Gastrocnemius medialis (tissue), 4 donors: ENCODE data around the gene TMEM126B. TPM values are rescaled to one million over a fixed set of nuclear protein-coding genes. Genes with fewer than 3 reads are reported as not detected.

ENCODE experiments used
- ATAC-seq, 2 donors: fragments of 150-250 bp; one replicate each; pipeline ENCODE4 v1.9.1; 2016
- DNase-seq, 2 donors: peaks; one replicate each; pipeline ENCODE4 v3.0.0-alpha.2; 2019
- H3K27ac ChIP-seq, 4 donors: fragments of 200-600 bp; sonication (generic); 1 replicate in 1 of 4; 2 replicates in 3 of 4; pipeline ENCODE4 v1.5.1; 2016 to 2018; ENCODE audit warnings: mild to moderate bottlenecking in 2 of 4, moderate library complexity in 1 of 4
- H3K27me3 ChIP-seq, 3 donors: fragments of 200-600 bp; sonication (generic) in 2 of 3; 1 replicate in 1 of 3; 2 replicates in 2 of 3; pipeline versions ENCODE4 v1.5.1 to v1.6.0; 2016 to 2019; ENCODE audit warnings: mild to moderate bottlenecking in 1 of 3, moderate library complexity in 1 of 3
- H3K36me3 ChIP-seq, 2 donors: fragments of 200-600 bp; sonication (generic) in 1 of 2; one replicate each; pipeline ENCODE4 v1.5.1; 2017 to 2018
- H3K4me1 ChIP-seq, 2 donors: fragments of 200-600 bp; sonication (generic) in 1 of 2; one replicate each; pipeline ENCODE4 v1.5.1; 2016 to 2017; ENCODE audit warnings: mild to moderate bottlenecking in 2 of 2
- H3K4me3 ChIP-seq, 4 donors: fragments of 200-600 bp; sonication (generic) in 3 of 4; 1 replicate in 1 of 4; 2 replicates in 3 of 4; pipeline ENCODE4 v1.5.1; 2016 to 2019; ENCODE audit warnings: mild to moderate bottlenecking in 2 of 4
- H3K9me3 ChIP-seq, 3 donors: fragments of 200-600 bp; sonication (generic) in 2 of 3; 1 replicate in 1 of 3; 2 replicates in 2 of 3; pipeline ENCODE4 v1.5.1; 2016 to 2019
- POLR2A ChIP-seq, 2 donors: fragments of 450-650 bp; IDR thresholded peaks; one replicate each; pipeline ENCODE4 v1.6.1; 2017; ENCODE audit warnings: antibody characterized with exemption in 2 of 2, mild to moderate bottlenecking in 2 of 2, moderate library complexity in 2 of 2
- in situ Hi-C, 4 donors: fragments of 200-750 bp; cut with MboI; loops; one replicate each; pipeline versions ENCODE4 v1.15.0 to v1.8.0; 2017; ENCODE audit warnings: low sequenced_read_pairs in 4 of 4
- intact Hi-C: fragments of 100-400 bp; cut with DNase I; formaldehyde crosslinking; loops from one replicate; pipeline ENCODE4 v1.15.1; 2023; ENCODE audit warnings: low total_unique reads
- total RNA-seq, 4 donors: library from RNA; depleted of rRNA; stranded (reverse); fragments of >200 nt; gene quantifications; one replicate each; pipeline versions ENCODE4 v1.1.0 to v1.2.3, GENCODE V29; 2016
- TF ChIP-seq, protein P1 (sequence below), 5 experiments: fragments of 450-650 bp in 3 of 5; fragments of 200-600 bp in 2 of 5; sonication (generic) in 2 of 5; IDR thresholded peaks in 4 of 5; conservative IDR thresholded peaks in 1 of 5; 1 replicate in 4 of 5; 2 replicates in 1 of 5; pipeline ENCODE4 v1.5.1; 2016 to 2019; ENCODE audit warnings: antibody characterized with exemption in 5 of 5, mild to moderate bottlenecking in 3 of 5, moderate library complexity in 3 of 5

The TMEM126B gene
- total RNA-seq, 4 donors from 2014 or later, result 13.6 to 38.6 (median 28.6) TPM

DNA sequence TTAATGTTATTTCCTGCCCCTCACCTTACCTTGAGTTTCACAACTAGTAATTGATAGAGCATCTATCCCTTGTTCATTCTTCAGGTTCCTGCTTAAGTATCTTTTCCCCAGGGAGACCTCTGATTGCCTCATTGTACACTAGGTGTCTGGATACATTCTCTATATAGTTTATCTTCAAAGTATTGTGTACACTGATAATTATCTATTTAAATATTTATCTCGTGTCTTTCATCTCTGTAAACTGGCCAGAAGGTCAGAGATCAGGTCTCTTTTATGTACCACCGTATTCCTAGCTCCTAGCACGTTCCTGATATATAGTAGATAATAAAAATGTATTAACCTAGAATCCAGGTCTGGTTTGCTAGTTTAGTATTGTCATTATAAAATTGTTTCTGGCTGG lies 6.4 kb downstream of the TMEM126B start:
- Histone ChIP-seq H3K4me3 (no peak overlapping the region), H3K4me1 (peaks cover under 1 to 8% of the 10 kb centered on the region in 2 donors), H3K27me3 (no peaks in the 10 kb centered on the region), H3K9me3 (no peaks in the 10 kb centered on the region), H3K27ac (no peak overlapping the region), H3K36me3 (peaks cover 0 to 46% of the 10 kb centered on the region in 2 donors)
- intact Hi-C loops, result no loop called here
- in situ Hi-C loops, result loop anchor here in 1 of 4 donors (25.0 kb wide), 1 partner anchor 428 kb away; the partner anchor contains the start of gene PICALM
- DNase-seq (no peak), ATAC-seq (no peak)
- TF ChIP-seq POLR2A (IDR thresholded peaks at IDR 0.05), result no peak
- TF ChIP-seq, protein P1, sequence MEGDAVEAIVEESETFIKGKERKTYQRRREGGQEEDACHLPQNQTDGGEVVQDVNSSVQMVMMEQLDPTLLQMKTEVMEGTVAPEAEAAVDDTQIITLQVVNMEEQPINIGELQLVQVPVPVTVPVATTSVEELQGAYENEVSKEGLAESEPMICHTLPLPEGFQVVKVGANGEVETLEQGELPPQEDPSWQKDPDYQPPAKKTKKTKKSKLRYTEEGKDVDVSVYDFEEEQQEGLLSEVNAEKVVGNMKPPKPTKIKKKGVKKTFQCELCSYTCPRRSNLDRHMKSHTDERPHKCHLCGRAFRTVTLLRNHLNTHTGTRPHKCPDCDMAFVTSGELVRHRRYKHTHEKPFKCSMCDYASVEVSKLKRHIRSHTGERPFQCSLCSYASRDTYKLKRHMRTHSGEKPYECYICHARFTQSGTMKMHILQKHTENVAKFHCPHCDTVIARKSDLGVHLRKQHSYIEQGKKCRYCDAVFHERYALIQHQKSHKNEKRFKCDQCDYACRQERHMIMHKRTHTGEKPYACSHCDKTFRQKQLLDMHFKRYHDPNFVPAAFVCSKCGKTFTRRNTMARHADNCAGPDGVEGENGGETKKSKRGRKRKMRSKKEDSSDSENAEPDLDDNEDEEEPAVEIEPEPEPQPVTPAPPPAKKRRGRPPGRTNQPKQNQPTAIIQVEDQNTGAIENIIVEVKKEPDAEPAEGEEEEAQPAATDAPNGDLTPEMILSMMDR (IDR thresholded peaks at IDR 0.05 in 4 of 5, conservative IDR thresholded peaks at IDR 0.05 in 1 of 5), result no peak

DNA sequence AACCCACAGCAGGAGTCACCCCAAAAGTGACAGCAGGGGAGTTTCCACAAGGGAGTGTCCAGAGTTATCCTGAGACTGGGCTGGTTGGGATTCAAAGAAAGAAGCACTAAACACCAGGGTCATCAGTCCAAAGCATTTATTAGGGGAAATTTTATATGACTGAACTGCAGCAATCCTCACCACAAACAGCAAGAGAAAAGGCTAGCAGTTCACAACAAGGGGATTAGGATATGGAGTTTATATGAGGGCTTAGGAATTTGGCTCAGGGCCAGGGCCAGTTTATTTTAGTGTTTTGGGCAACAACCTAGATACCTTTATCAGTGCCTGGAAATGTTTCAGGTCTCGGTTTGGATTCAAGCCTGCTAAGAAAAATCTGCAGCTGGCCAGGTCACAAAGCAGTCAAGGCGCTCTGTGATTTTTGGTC lies 14.8 kb downstream of the TMEM126B start:
- no peak overlapping the region for H3K4me3 ChIP-seq
- DNase-seq (no peak), ATAC-seq (no peak)
- H3K27me3 ChIP-seq, result no peaks in the 10 kb centered on the region
- H3K36me3 ChIP-seq, result no peaks in the 10 kb centered on the region
- no peak overlapping the region for H3K27ac ChIP-seq
- TF ChIP-seq, protein P1 (IDR thresholded peaks at IDR 0.05 in 4 of 5, conservative IDR thresholded peaks at IDR 0.05 in 1 of 5), result no peak
- TF ChIP-seq POLR2A (IDR thresholded peaks at IDR 0.05), result no peak
- intact Hi-C loops, result no loop called here
- peaks cover 9 to 14% of the 10 kb centered on the region in 2 donors for H3K4me1 ChIP-seq
- H3K9me3 ChIP-seq, result no peaks in the 10 kb centered on the region
- in situ Hi-C loops, result loop anchor here in 1 of 4 donors (25.0 kb wide), 1 partner anchor 419 kb away; the partner anchor contains the start of gene PICALM

DNA sequence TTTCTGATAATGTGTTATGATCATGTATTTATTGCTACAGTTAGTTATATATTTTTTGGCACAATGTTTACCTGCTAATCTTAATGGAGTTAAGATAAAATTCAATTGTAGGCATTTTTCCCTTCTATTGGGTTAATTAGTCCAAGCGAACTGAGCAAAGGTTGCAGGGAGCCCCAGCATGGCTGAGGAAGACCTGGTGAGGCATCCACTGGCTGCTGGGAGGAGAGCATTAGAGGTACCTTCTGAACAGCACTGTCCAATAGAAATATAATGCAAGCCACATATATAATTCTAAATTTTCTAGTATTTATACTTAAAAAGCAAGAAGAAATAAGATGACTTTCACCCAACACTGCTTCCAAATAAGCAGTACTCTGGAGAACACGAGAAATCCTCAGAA lies 18.7 kb downstream of the TMEM126B start:
- in situ Hi-C loops, result loop anchor here in 1 of 4 donors (25.0 kb wide), 1 partner anchor 415 kb away; the partner anchor contains the start of gene PICALM
- no peak for TF ChIP-seq POLR2A (IDR thresholded peaks at IDR 0.05)
- TF ChIP-seq, protein P1 (IDR thresholded peaks at IDR 0.05 in 4 of 5, conservative IDR thresholded peaks at IDR 0.05 in 1 of 5), result no peak
- Histone ChIP-seq H3K4me1 (peaks cover 14 to 19% of the 10 kb centered on the region in 2 donors), H3K9me3 (no peaks in the 10 kb centered on the region), H3K27me3 (no peaks in the 10 kb centered on the region), H3K4me3 (peak overlapping the region; percentile 65 to 80 (median 72)), H3K36me3 (no peaks in the 10 kb centered on the region), H3K27ac (peak overlapping the region; percentile 80 to 89 (median 88))
- ATAC-seq, result peak in 1 of 2 donors; percentile 11
- DNase-seq, result no peak
- intact Hi-C loops, result loop anchor here (1.0 to 5.0 kb wide), 2 partner anchors 18 to 600 kb away; no protein-coding TSS in a partner anchor

DNA sequence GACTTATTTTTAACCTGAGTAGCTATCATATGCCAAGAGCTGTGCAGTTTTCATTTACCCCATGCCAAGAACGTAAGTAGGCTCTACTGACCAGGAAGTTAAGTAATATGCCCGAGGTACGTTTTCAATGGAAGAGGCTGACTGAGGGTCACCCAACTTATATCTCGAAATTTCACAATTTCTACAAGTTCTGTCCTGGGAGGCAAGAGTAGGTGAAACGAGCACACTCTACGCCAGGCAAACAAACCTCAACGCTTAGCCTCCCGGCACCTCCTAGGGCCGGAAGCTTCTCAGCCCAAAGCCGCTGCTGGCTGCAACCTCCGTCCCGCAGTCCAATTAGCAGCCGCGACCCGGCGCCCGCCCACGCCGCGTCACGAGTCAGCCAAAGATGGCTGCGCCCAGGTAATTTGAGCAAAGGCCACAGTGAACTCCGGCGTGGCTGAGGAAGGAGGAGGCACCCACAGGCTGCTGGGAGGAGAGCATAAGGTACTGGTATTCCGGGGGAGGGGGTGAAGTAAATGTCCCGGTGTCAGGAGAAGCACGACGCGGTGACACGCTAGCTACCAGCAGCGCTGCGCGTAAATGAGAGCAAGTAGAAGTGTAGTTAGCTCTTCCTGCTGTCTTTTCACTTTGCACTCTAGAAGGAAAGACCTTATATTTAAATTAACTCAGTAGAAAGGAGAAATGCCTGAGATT lies 19.4 kb downstream of the TMEM126B start, which contains the start of gene TMEM126A:
TMEM126A (plus strand) TSS at position 364 of the 696 bp plus-strand sequence. CDS start 2,289 bp downstream, outside the sequence.
- peak within 1 kb of the TSS; percentile 65 to 80 (median 72) for H3K4me3 ChIP-seq
- H3K36me3 ChIP-seq, result no peaks in the 10 kb centered on the region
- peak; percentile 34 to 56 for TF ChIP-seq POLR2A (IDR thresholded peaks at IDR 0.05)
- TF ChIP-seq, protein P1 (IDR thresholded peaks at IDR 0.05 in 4 of 5, conservative IDR thresholded peaks at IDR 0.05 in 1 of 5), result no peak
- H3K9me3 ChIP-seq, result no peaks in the 10 kb centered on the region
- peak within 1 kb of the TSS; percentile 80 to 89 (median 88) for H3K27ac ChIP-seq
- H3K4me1 ChIP-seq, result peaks cover 14 to 19% of the 10 kb centered on the region in 2 donors
- ATAC-seq, result peak; percentile 96
- in situ Hi-C loops (loop anchor here in 1 of 4 donors (25.0 kb wide), 1 partner anchor 415 kb away; the partner anchor contains the start of gene PICALM), intact Hi-C loops (loop anchor here (1.0 to 5.0 kb wide), 3 partner anchors 17 to 600 kb away; partner anchors contain the start of gene CREBZF)
- H3K27me3 ChIP-seq, result no peaks in the 10 kb centered on the region
- DNase-seq, result peak; percentile 81 to 86
